Memory B cell (primary cell): Measurements from ENCODE around the gene TMEM144.
"Not testable (repeated sequence)": the region's sequence is repeated elsewhere in the genome, so short reads cannot be mapped to it uniquely, and the experiment has no call there.

Experiments
- ATAC-seq: fragments of 150-1000 bp; cut with Tn5 transposase; 2 replicates; pipeline ENCODE4 v1.10.0; 2021; ENCODE audit warnings: low read depth, mild to moderate bottlenecking, moderate library complexity
- DNase-seq, 2 donors: peaks; one replicate each; pipeline ENCODE4 v3.0.0; 2022; ENCODE audit warnings: low spot score in 2 of 2
- H3K27ac Mint-ChIP-seq: one replicate; pipeline ENCODE4 v1.8.0; 2022; ENCODE audit warnings: mild to moderate bottlenecking, moderate library complexity, mixed read lengths
- H3K27me3 Mint-ChIP-seq: one replicate; pipeline ENCODE4 v1.8.0; 2022; ENCODE audit warnings: mixed read lengths
- H3K36me3 Mint-ChIP-seq: one replicate; pipeline ENCODE4 v1.8.0; 2022; ENCODE audit warnings: mild to moderate bottlenecking, mixed read lengths
- H3K4me1 Mint-ChIP-seq: one replicate; pipeline ENCODE4 v1.8.0; 2022; ENCODE audit warnings: mixed read lengths
- H3K4me3 Mint-ChIP-seq: one replicate; pipeline ENCODE4 v1.8.0; 2022; ENCODE audit warnings: mild to moderate bottlenecking, moderate library complexity, mixed read lengths
- H3K9me3 Mint-ChIP-seq: one replicate; pipeline ENCODE4 v1.8.0; 2022; ENCODE audit warnings: mixed read lengths

The TMEM144 gene

DNA sequence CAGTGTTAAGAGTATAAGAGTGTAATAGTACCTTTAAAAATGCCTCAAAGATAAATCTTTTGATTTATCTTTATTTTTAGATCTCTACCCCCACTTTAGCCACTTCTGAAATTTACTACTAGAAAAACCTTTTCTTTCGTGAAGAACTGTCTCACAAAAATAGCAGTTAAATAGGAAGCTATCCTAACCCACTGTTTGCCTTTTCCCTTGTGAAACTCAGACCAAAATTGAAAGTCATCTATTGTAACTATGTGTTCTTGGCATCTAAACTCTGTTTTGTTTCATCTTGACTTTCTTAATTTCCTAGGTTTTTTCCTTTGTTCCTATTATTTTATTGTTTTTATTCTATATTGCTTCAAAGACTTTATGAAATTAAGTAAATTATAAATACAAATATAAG lies 7.8 kb upstream of the TMEM144 start:
- no peaks in the 10 kb centered on the region for H3K27me3 Mint-ChIP-seq
- no peaks in the 10 kb centered on the region for H3K36me3 Mint-ChIP-seq
- no peak overlapping the region for H3K4me3 Mint-ChIP-seq
- ATAC-seq, result no peak
- no peaks in the 10 kb centered on the region for H3K4me1 Mint-ChIP-seq
- DNase-seq, result no peak
- no peak overlapping the region for H3K27ac Mint-ChIP-seq
- peaks cover 6% of the 10 kb centered on the region for H3K9me3 Mint-ChIP-seq

DNA sequence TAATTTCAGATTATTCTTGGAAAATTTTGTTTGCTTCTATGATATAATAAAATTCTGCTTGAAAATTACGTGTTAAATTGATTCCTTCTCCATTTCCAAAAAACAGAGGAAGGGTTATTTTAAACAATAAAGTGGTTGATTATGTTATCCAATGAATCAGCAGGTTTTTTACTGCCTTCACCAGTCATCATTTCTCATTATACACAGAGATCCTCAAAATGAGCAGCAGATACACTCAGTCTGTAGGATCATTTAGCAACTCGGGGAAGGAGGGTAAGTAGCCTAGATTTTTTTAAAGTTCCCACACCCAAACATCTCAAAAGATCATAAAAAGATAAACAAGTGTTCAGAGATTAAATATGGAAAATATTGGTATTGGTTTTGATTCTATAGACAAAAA lies 6.8 kb upstream of the TMEM144 start:
- DNase-seq, result no peak
- Mint-ChIP-seq H3K27ac (no peak overlapping the region), H3K4me3 (no peak overlapping the region), H3K36me3 (no peaks in the 10 kb centered on the region), H3K4me1 (no peaks in the 10 kb centered on the region), H3K27me3 (no peaks in the 10 kb centered on the region), H3K9me3 (peaks cover 6% of the 10 kb centered on the region)
- ATAC-seq, result no peak

GRCh38 chr4:158203929-158204328 lies 6.4 kb upstream of the TMEM144 start:
- H3K4me3 Mint-ChIP-seq, result no peak overlapping the region
- no peaks in the 10 kb centered on the region for H3K27me3 Mint-ChIP-seq
- no peaks in the 10 kb centered on the region for H3K36me3 Mint-ChIP-seq
- ATAC-seq, result no peak
- H3K27ac Mint-ChIP-seq, result no peak overlapping the region
- H3K4me1 Mint-ChIP-seq, result no peaks in the 10 kb centered on the region
- H3K9me3 Mint-ChIP-seq, result peaks cover 6% of the 10 kb centered on the region
- DNase-seq, result no peak

DNA sequence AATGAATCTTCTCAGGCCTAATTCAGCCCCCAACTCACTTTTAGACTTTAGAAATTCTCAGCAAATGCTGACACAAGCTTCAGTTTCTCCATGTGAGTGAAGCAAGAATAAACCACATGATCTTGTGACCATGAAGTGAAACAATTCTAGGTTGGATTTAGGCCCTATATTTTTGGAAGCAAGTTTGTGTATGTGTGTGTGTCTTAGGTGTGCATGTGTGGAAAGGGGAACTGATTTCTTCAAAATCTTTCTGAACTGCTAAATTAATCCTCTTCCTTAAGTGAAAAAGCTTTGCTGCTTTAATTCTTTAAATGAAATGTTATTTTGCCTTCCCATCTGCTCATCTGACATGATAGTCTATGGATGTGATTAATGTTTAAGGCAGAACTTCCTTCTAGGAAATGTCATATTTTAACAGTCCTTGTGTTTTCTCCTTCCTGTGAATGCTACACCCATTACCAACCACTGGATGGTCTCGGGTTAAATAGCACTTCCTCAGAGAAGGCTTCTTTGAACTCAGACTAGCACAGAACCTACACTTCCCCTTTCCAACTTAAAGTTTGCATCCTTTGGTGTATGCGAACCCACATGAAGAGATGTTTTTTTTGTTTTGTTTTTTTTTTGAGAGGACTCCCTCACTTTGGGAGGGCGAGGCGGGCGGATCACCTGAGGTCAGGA lies 1.2 kb upstream of the TMEM144 start:
- H3K27ac Mint-ChIP-seq, result no peak overlapping the region
- peaks cover 3% of the 10 kb centered on the region for H3K9me3 Mint-ChIP-seq
- H3K36me3 Mint-ChIP-seq, result no peaks in the 10 kb centered on the region
- peak; percentile 35 for ATAC-seq
- H3K4me1 Mint-ChIP-seq, result no peaks in the 10 kb centered on the region
- peaks cover 4% of the 10 kb centered on the region for H3K27me3 Mint-ChIP-seq
- DNase-seq, result no peak
- H3K4me3 Mint-ChIP-seq, result no peak overlapping the region

- H3K27ac Mint-ChIP-seq, result no peak overlapping the region
- peaks cover 4% of the 10 kb centered on the region for H3K27me3 Mint-ChIP-seq
- no peak for ATAC-seq
- H3K9me3 Mint-ChIP-seq, result peaks cover 1% of the 10 kb centered on the region
- H3K4me1 Mint-ChIP-seq, result no peaks in the 10 kb centered on the region
- DNase-seq, result no peak
- H3K4me3 Mint-ChIP-seq, result no peak overlapping the region
- H3K36me3 Mint-ChIP-seq, result no peaks in the 10 kb centered on the region
Measured at GRCh38 chr4:158211222-158211621, 936 bp downstream of the TMEM144 start.

DNA sequence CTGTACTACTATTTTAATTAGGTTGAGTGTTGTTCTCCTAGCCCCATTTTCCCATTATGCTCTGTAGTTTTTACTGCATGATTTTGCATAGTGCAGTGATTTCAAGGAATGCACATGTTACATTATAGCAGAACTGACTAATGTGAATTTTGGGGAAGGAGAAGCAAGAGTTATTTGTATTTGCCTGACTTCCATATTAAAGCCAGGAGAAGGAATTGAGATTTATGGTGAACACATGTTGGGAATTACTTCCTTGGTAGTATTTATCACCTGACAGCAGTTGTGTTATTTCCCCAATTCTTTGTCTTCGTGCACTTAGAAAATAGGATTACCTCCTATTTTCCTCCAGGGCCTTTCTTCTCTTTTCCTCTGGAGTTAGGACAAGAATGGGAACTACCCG lies 3.2 kb downstream of the TMEM144 start:
- Mint-ChIP-seq H3K27ac (no peak overlapping the region), H3K4me1 (no peaks in the 10 kb centered on the region), H3K9me3 (no peaks in the 10 kb centered on the region), H3K36me3 (no peaks in the 10 kb centered on the region), H3K4me3 (no peak overlapping the region), H3K27me3 (peaks cover 4% of the 10 kb centered on the region)
- ATAC-seq (no peak), DNase-seq (no peak)

- DNase-seq (no peak), ATAC-seq (no peak)
- H3K9me3 Mint-ChIP-seq, result no peaks in the 10 kb centered on the region
- H3K4me3 Mint-ChIP-seq, result no peak overlapping the region
- H3K4me1 Mint-ChIP-seq, result no peaks in the 10 kb centered on the region
- H3K27ac Mint-ChIP-seq, result no peak overlapping the region
- no peaks in the 10 kb centered on the region for H3K36me3 Mint-ChIP-seq
- H3K27me3 Mint-ChIP-seq, result peaks cover 4% of the 10 kb centered on the region
Measured at GRCh38 chr4:158214856-158215255, 4.6 kb downstream of the TMEM144 start.

- no peak for ATAC-seq
- peaks cover 1% of the 10 kb centered on the region for H3K9me3 Mint-ChIP-seq
Measured at GRCh38 chr4:158217763-158218162, 7.5 kb downstream of the TMEM144 start.

GRCh38 chr4:158219623-158220022 lies 9.3 kb downstream of the TMEM144 start:
- no peak for DNase-seq
- Mint-ChIP-seq H3K4me1 (no peaks in the 10 kb centered on the region), H3K9me3 (peaks cover 1% of the 10 kb centered on the region), H3K36me3 (no peaks in the 10 kb centered on the region), H3K27ac (no peak overlapping the region), H3K27me3 (peaks cover 2% of the 10 kb centered on the region), H3K4me3 (no peak overlapping the region)
- ATAC-seq, result no peak

More at GRCh38 chr4:158217763-158218162, 7.5 kb downstream of the TMEM144 start:
- Mint-ChIP-seq H3K4me3 (no peak overlapping the region), H3K36me3 (no peaks in the 10 kb centered on the region), H3K4me1 (no peaks in the 10 kb centered on the region), H3K27ac (no peak overlapping the region), H3K27me3 (no peaks in the 10 kb centered on the region)
- no peak for DNase-seq

- not testable (repeated sequence) for H3K36me3 Mint-ChIP-seq, DNase-seq, H3K27ac Mint-ChIP-seq, H3K4me3 Mint-ChIP-seq, H3K9me3 Mint-ChIP-seq, H3K4me1 Mint-ChIP-seq, H3K27me3 Mint-ChIP-seq, ATAC-seq
Measured at GRCh38 chr4:158224318-158224717, 14.0 kb downstream of the TMEM144 start.

GRCh38 chr4:158224999-158225398 lies 14.7 kb downstream of the TMEM144 start:
- ATAC-seq, H3K27me3 Mint-ChIP-seq: not testable (repeated sequence)

DNA sequence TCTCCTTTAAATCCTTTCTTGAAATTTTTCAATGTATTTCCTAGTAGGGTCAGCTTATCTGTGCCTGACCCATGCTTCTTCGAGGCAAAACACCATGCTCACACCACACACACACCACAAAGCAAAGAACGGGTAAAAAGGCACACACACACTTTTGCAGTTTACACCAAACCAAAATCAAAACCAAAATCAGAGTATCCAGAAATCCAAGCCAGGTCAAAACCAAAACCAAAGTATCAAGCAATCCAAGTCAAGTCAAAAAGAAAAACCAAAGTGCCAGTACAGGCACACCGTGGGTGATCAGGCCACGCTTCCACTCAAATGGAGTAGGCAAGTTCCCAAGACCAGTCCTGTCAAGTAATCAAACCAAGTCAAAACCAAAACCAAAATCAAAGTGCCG lies 17.6 kb downstream of the TMEM144 start:
- not testable (repeated sequence) for H3K27ac Mint-ChIP-seq, H3K9me3 Mint-ChIP-seq, H3K4me3 Mint-ChIP-seq, ATAC-seq, H3K27me3 Mint-ChIP-seq, H3K4me1 Mint-ChIP-seq, H3K36me3 Mint-ChIP-seq, DNase-seq

More at GRCh38 chr4:158224999-158225398, 14.7 kb downstream of the TMEM144 start:
- H3K36me3 Mint-ChIP-seq, H3K27ac Mint-ChIP-seq, DNase-seq, H3K4me1 Mint-ChIP-seq, H3K4me3 Mint-ChIP-seq, H3K9me3 Mint-ChIP-seq: not testable (repeated sequence)

DNA sequence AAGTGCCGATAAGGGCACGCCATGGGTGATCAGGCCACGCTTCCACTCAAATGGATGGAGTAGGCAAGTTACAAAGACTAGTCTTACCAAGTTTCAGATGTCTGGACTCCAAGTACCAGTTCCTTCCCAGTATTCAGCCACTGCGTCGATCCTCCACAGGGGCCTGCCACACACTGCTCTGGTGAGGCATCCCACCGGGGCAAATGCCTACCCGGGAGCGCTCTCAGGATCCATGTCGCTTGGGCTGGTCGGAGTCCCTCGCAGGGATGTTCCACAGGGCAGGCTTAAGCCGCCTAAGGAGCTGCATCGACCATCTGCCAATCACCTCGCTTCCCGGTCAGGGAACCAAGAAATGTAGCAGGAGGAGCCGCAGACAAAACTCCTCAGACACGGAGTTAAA lies 18.1 kb downstream of the TMEM144 start:
- H3K4me3 Mint-ChIP-seq, H3K27me3 Mint-ChIP-seq, H3K27ac Mint-ChIP-seq, H3K36me3 Mint-ChIP-seq, ATAC-seq, DNase-seq, H3K4me1 Mint-ChIP-seq, H3K9me3 Mint-ChIP-seq: not testable (repeated sequence)

- H3K36me3 Mint-ChIP-seq, result no peaks in the 10 kb centered on the region
- ATAC-seq, result no peak
- no peak overlapping the region for H3K4me3 Mint-ChIP-seq
Measured at GRCh38 chr4:158229768-158230167, 19.5 kb downstream of the TMEM144 start.

DNA sequence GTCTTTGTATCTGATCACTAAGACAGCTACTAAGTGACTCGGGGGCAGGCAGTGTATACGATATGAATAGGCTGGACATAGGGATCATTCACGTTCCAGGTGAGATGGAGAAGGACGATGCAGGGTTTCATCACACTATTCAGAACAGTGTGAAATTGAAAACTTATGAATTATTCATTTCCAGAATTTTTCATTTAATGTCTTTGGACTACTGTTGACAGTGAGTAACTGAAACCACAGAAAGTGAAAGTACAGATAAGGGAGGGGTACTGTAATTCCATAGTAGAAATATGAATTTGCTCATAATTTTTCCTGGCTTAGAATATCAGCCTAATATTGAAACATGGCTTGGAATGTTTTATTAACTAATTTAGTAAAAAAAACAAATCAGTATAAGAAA lies 24.4 kb downstream of the TMEM144 start:
- no peak for DNase-seq
- H3K4me1 Mint-ChIP-seq, result peaks cover 2% of the 10 kb centered on the region
- H3K9me3 Mint-ChIP-seq, result peaks cover 2% of the 10 kb centered on the region
- no peaks in the 10 kb centered on the region for H3K27me3 Mint-ChIP-seq
- no peak for ATAC-seq
- H3K27ac Mint-ChIP-seq, result no peak overlapping the region
- H3K36me3 Mint-ChIP-seq, result no peaks in the 10 kb centered on the region
- no peak overlapping the region for H3K4me3 Mint-ChIP-seq

More at GRCh38 chr4:158229768-158230167, 19.5 kb downstream of the TMEM144 start:
- H3K9me3 Mint-ChIP-seq, result peaks cover 2% of the 10 kb centered on the region
- no peak overlapping the region for H3K27ac Mint-ChIP-seq
- no peak for DNase-seq
- peaks cover 2% of the 10 kb centered on the region for H3K4me1 Mint-ChIP-seq
- H3K27me3 Mint-ChIP-seq, result peaks cover 2% of the 10 kb centered on the region
